Right cardiac atrium (tissue), 5 donors: ENCODE results near the gene NBPF1. TPM values are rescaled to one million over a fixed set of nuclear protein-coding genes. Genes with fewer than 3 reads are reported as not detected.
"Not testable (repeated sequence)": the region's sequence is repeated elsewhere in the genome, so short reads cannot be mapped to it uniquely, and the experiment has no call there.

ENCODE experiments used
- ATAC-seq, 2 donors: fragments of 200-7000 bp; cut with Tn5 transposase; one replicate each; pipeline versions ENCODE4 v1.8.0 to v1.9.1; 2020; ENCODE audit warnings: moderate library complexity in 2 of 2, mild to moderate bottlenecking in 1 of 2
- DNase-seq, 3 donors: peaks; one replicate each; pipeline ENCODE4 v3.0.0-alpha.2; 2020
- H3K27ac ChIP-seq: one replicate; pipeline ENCODE4 v1.5.1; 2013; ENCODE audit warnings: mild to moderate bottlenecking, low read length, control low read depth, moderate library complexity
- H3K27me3 ChIP-seq: one replicate; pipeline ENCODE4 v1.6.1; 2013; ENCODE audit not compliant: control insufficient read depth, insufficient read depth
- H3K4me1 ChIP-seq: one replicate; pipeline ENCODE4 v1.6.1; 2013; ENCODE audit warnings: low read length; ENCODE audit not compliant: control insufficient read depth, insufficient read depth
- H3K4me3 ChIP-seq: one replicate; pipeline ENCODE4 v1.5.1; 2013; ENCODE audit warnings: low read length, control low read depth
- H3K9me3 ChIP-seq: one replicate; pipeline ENCODE4 v1.6.1; 2013; ENCODE audit warnings: low read length; ENCODE audit not compliant: control insufficient read depth
- WGBS: extraction: QIAGEN DNeasy Blood & Tissue Kit; methylation state at CpG from one replicate; pipeline ENCODE4 v1.1.7; 2013; 5-methylcytosine and 5-hydroxymethylcytosine counted together
- intact Hi-C, 4 donors: fragments of 100-400 bp; cut with DNase I; formaldehyde crosslinking; loops; one replicate each; pipeline versions ENCODE4 v1.11.0 to v1.14.0; 2022 to 2023
- polyA plus RNA-seq: library from polyadenylated mRNA; stranded (reverse); fragments of 200-250 nt; gene quantifications from one replicate; pipeline ENCODE4 v1.2.3, GENCODE V29; 2013
- total RNA-seq, 4 donors: library from RNA; stranded (reverse); fragmentation: NEBNext Ultra II Directional; extraction: Animal tissue kit (Norgen Biotek cat#: 25700); gene quantifications; one replicate each; pipeline ENCODE4 v1.2.1, GENCODE V29; 2021
- donor health status: healthy with polysubstance abuse.
- donor health status: DM: no; HTN: yes; CAD: no.
- donor health status: DM: no; HTN: no; CAD: no.
- donor health status: DM: no; HTN: yes; CAD: no; lungs with severe emphysema.
- donor health status: DM: yes; HTN: yes; CAD: no.

Gene NBPF1
- total and polyA plus RNA-seq, 5 donors: 6.5 to 18.7 (median 15.6) TPM

DNA sequence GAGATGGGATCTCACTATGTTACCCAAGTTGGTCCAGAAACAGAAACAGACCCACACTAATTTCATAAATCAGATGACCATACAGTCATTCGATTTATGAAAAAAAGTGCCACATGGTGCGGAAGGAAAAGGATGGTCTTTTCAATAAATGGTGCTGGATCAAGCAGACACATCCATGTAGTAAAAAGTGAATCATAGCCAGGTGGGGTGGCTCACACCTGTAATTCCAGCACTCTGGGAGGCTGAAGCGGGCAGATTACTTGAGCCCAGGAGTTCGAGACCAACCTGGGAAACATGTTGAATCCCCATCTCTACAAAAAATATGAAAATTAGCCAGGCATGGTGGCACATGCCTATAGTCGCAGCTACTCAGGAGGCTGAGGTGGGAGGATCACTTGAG, 2.8 kb downstream of the NBPF1 start:
- H3K27ac ChIP-seq, H3K9me3 ChIP-seq, H3K4me1 ChIP-seq, intact Hi-C loops, H3K27me3 ChIP-seq, ATAC-seq, H3K4me3 ChIP-seq: not testable (repeated sequence)
- DNase-seq: peak in 1 of 3 donors; percentile 19
- WGBS: 93% methylated on average over 5 of the region's 5 CpGs

DNA sequence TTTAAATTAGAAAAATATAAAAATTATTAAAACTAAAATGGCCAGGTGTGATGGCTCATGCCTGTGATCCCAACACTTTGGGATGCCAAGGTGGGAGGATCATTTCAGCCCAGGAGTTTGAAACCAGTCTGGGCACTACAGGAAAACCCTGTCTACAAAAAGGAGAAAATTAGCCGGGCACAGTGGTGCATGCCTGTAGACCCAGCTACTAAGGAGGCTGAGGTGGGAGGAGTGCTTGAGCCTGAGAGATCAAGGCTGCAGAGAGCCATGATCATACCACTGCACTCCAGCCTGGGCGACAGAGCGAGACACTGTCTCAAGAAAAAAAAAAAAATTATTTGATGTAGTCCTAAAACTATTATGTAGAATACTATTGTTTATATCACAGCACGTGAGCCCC, 3.6 kb downstream of the NBPF1 start:
- H3K9me3 ChIP-seq, H3K27ac ChIP-seq, H3K4me1 ChIP-seq, H3K4me3 ChIP-seq, H3K27me3 ChIP-seq, ATAC-seq, intact Hi-C loops: not testable (repeated sequence)
- 84% methylated on average over 4 of the region's 4 CpGs for WGBS
- peak in 2 of 3 donors; percentile 24 to 26 for DNase-seq

DNA sequence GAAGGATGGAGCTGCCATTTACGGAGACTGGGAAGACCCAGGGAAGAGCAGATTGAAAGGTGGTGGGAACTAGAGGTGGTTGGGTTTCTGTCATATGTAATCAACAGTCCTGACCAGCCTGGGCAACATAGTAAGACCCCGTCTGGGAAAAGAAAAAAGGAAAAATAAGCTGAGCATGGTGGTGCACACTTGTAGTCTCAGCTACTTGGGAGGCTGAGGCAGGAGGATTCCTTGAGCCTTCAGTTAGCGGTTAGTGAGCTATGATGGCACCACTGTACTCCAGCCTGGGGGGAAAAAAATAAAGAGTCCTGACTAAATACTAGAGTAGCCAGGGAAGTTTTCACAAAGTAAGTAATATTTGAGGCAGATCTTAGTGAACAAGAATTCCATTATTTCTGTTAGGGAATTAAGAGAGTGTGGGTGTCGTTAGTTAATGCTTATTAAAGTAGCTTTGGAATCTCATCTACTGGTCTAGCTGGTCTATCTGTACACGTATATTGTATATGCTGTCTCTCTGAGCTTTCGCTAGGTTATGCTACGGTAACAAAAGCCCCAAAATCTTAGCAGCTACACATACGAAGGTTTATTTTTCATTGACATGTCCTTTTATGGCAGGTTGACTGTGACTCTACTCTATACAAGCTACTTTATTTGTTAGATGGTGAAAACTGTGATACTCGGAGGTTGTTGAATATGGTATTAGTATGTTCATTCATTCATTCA, 4.4 kb downstream of the NBPF1 start:
- no peak overlapping the region for H3K4me3 ChIP-seq
- WGBS: 94% methylated on average over 9 of the region's 9 CpGs
- ATAC-seq: no peak
- no peak overlapping the region for H3K27ac ChIP-seq
- H3K27me3 ChIP-seq: no peaks in the 10 kb centered on the region
- DNase-seq: no peak
- H3K4me1 ChIP-seq: no peaks in the 10 kb centered on the region
- intact Hi-C loops: no loop called here
- H3K9me3 ChIP-seq: no peaks in the 10 kb centered on the region

DNA sequence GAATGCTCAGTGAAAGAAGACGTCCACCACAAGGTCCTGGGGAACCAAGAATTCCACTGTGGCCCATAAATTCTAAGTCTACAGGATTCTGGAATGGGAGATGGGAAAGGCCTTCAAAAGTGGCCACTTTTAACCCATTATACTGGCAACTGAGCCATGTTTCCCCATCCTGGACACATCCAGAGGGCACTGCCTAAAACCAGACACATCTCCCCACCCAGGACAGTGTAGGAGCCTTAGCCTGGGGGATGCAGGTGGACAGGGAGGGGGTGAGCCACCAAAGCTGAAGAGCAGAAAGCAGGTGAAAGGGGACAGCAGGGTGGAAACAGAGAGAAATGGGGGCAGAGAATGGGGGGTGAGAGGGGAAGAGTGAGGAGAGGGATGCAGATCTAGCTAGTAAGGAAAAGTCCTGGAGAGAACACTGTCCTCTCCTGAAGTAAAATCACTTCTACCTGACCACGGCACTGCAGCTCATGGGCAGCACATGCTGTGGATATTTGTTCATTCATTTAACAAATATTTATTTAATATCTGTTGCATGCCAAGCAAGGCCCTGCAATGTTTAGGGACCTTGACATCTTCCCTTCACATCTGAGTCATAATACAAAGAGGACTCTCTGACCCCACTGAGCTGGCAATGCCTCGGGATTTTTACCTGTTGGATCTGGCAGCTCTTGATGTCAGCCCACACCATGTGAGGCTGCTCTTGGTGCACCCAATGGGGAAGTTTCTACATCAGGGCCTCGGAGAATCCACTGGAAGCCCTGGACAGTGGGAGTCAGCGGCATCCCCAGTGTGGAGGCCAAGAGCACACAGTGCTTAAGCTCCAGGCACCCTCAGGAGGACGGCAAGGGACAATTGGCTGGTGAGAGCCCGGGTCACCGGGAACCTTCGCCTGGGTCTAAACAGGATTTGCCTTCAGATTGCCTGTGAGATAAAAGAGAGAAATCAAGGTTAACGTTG, 5.2 kb downstream of the NBPF1 start:
- 94% methylated on average over 10 of the region's 10 CpGs for WGBS
- DNase-seq: peak in 2 of 3 donors; percentile 39 to 56

DNA sequence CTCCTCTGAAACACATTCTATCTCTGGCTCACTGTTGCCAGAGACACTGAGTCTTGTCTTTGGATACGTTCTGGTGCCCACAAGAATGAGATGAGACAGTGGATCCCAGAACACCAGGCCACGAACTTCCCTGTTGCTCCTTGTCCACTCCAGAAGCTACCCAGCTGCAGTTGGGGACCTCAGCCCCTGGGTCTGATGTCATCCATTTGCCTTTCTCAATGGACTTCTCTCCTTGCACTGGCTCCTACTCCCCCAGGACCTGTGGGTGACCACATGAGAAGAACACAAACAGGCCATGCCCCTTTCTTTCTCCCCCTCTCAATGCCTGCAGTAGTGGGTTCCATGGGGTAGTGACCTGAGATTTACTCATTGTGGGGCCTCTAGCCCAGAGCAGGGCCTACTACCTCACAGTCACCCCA, 5.9 kb downstream of the NBPF1 start:
- H3K4me1 ChIP-seq: no peaks in the 10 kb centered on the region
- H3K4me3 ChIP-seq: no peak overlapping the region
- ATAC-seq (no peak), DNase-seq (no peak)
- H3K9me3 ChIP-seq: no peaks in the 10 kb centered on the region
- 88% methylated on average over 2 of the region's 2 CpGs for WGBS
- intact Hi-C loops: no loop called here
- H3K27ac ChIP-seq: no peak overlapping the region
- H3K27me3 ChIP-seq: no peaks in the 10 kb centered on the region

More for the DNA sequence above, 5.2 kb downstream of the NBPF1 start:
- H3K9me3 ChIP-seq, H3K4me1 ChIP-seq, ATAC-seq, H3K4me3 ChIP-seq, H3K27me3 ChIP-seq, intact Hi-C loops, H3K27ac ChIP-seq: not testable (repeated sequence)

DNA sequence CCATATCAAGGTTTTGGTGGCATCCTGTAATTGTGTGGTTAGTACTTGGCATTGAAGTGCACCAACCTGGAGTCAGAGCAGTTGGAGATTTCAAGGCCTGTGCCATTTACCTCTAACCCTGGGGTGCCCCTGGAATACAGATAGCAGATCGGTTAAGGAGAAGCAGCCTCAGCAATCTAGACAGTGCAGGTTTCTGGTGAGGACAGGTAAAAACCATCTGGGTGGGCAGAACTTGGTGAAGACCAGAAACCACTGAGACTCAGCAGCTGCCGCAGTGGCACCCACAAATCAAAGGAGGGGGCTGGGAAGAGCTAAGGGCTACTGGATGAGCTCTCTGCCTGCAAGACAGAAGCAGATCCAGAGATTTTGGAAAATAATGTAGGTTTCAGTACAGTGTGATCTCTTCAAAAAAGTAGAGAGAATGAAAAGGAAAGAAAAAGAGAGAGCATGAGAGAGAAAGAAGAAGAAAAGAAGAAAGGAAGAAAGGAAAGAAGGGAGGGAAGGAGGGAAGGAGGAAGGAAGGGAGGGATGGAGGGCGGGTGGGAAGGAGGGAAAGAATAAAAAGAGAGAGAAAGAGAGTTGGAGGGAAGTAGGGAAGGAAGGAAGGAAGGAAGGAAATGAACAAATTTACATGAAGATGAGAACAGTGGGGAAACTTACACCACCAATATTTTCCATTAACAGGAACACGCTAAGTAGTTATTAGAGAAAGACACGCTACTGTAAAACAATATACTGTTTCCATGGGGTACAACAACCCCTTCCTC, 6.5 kb downstream of the NBPF1 start:
- H3K27me3 ChIP-seq, H3K4me3 ChIP-seq, DNase-seq, H3K4me1 ChIP-seq, H3K27ac ChIP-seq, intact Hi-C loops, H3K9me3 ChIP-seq: not testable (repeated sequence)
- ATAC-seq: peak in 1 of 2 donors; percentile 48
- 85% methylated on average over 5 of the region's 5 CpGs for WGBS

DNA sequence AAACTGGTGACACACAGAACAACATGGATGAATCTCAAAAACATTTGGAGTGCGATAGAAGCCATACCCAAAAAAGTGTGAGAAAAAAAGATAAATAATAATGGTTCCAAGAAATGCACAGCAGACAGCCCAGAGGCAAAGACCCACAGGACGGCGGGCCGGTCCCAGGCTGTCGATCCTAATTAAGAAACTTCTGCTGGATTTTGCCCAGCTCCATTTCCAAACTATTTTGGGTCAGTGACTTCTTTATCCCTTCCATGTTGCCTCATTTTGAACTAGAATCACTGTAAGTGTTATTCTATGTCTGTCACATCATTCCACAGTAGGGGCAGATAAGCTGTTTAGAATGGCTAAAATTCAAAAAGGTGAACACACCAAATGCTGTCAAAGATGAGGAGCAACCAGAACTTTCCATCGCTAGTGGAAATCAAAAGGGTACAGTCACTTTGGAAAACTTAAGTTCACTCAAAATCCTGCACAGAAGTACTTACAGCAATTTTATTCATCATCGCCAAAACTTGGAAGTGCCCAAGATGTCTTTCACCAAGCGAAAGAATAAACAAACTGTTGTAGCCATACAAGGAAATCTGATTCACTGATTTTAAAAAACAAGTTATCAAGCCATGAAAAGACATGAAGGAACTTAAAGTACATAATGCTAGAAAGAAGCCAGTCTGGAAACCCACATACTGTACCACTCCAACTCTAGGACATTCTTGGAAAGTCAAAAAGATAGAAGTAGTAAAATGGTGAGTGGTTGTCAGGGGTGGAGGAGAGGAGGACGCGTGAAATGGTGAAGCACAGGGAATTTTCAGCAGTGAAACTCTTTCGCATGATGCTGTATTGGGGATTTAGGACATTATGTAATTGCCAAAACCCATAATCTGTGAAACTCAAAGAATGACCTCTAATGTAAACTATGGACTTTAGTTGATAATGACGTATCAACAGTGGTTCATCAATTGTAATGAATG, 7.5 kb downstream of the NBPF1 start:
- Histone ChIP-seq H3K4me1 (no peaks in the 10 kb centered on the region), H3K27me3 (no peaks in the 10 kb centered on the region), H3K9me3 (no peaks in the 10 kb centered on the region), H3K27ac (no peak overlapping the region), H3K4me3 (no peak overlapping the region)
- ATAC-seq: no peak
- DNase-seq: peak in 2 of 3 donors; percentile 38 to 57
- WGBS: 78% methylated on average over 12 of the region's 12 CpGs
- intact Hi-C loops: no loop called here

DNA sequence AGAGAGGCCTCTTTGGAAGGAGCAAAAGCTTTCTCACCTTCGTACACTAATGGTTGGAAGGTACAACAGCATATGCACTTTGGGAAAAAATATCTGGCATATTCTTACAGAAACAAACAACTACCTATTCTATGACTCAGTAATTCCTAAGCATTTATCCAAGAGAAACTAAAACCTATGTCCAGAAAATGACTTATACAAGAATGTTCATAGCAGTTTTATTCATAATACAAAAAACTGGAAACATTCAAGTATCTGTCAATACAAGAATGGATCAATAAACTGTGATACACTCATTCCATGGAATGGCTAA, 8.2 kb downstream of the NBPF1 start:
- Histone ChIP-seq H3K9me3 (no peaks in the 10 kb centered on the region), H3K27me3 (no peaks in the 10 kb centered on the region), H3K4me1 (no peaks in the 10 kb centered on the region), H3K4me3 (no peak overlapping the region), H3K27ac (no peak overlapping the region)
- 79% methylated on average over 1 of the region's 1 CpG for WGBS
- intact Hi-C loops: no loop called here
- no peak for DNase-seq
- no peak for ATAC-seq

DNA sequence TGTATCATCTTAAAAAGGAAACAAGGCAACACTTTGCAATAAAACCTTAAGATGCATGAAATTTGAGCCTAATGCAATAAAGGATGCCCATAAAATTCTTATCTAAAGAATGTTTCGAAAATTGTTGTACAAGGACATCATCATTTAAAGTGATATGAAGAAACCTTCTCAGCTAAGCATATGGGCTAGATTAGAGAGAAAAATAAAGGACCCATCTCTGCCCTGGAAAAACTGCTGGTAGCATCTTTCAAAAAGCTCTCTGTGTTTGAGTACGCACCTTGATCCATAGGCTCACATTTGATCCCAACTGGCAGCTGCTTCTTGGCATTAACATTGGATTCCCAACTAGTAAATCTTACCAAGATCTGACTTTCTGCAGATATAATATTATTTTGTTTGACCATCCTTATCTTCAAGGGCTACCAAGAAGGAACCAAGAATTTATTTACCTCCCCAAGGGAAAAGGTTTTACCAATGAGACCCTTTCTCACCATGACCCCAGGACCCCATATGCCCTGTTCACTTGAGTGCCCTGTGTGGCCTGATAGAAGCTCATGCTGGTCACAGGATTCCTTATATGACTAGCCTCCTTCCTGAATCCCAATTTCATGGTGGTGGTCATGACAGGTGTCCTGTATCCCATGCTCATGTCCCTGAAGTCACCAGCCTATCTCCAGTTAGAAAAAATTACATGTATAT, 8.7 kb downstream of the NBPF1 start:
- H3K27me3 ChIP-seq, intact Hi-C loops, H3K9me3 ChIP-seq, ATAC-seq, H3K4me3 ChIP-seq, H3K27ac ChIP-seq, DNase-seq, H3K4me1 ChIP-seq: not testable (repeated sequence)
- WGBS: 93% methylated on average over 1 of the region's 2 CpGs

DNA sequence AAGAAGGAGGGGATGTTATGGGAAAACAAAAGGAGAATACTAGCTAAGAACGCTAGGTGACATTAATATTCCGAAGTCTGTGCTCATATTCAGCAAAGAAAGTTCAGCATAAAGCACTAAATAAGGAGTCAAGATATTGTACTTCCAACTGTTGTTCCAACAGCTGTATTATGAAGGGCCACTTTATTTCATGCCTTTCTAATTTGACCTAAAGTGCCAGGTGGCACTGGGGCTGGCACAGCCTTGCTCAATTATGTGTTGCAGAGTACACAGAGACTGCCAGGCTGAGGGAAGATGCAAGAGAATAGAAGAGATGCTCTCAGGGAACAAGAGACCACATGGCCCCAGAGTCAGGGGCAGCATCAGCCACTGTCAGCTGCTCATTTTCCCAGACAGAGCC, 9.7 kb downstream of the NBPF1 start:
- H3K4me1 ChIP-seq, H3K9me3 ChIP-seq, H3K27ac ChIP-seq, H3K27me3 ChIP-seq, DNase-seq, ATAC-seq, intact Hi-C loops, H3K4me3 ChIP-seq: not testable (repeated sequence)
- 94% methylated on average over 2 of the region's 2 CpGs for WGBS
